Upper lobe of left lung (tissue), 4 donors: ENCODE results near the gene CCDC81.

Experiments
- EP300 ChIP-seq, 4 donors: sonication (generic); formaldehyde crosslinking; IDR thresholded peaks; one replicate each; pipeline ENCODE4 v1.5.1; 2017; ENCODE audit warnings: antibody characterized with exemption in 4 of 4, control low read depth in 2 of 4
- POLR2A ChIP-seq, 4 donors: fragments of 450-650 bp; IDR thresholded peaks; one replicate each; pipeline ENCODE4 v1.5.1; 2016 to 2017; ENCODE audit warnings: antibody characterized with exemption in 4 of 4, mild to moderate bottlenecking in 2 of 4
- POLR2AphosphoS5 ChIP-seq, 2 donors: sonication (generic); formaldehyde crosslinking; IDR thresholded peaks; one replicate each; pipeline ENCODE4 v1.5.1; 2017; ENCODE audit warnings: antibody characterized with exemption in 2 of 2
- TF ChIP-seq, protein P1 (sequence below), 6 experiments: fragments of 450-650 bp in 4 of 6; fragments of 200-600 bp in 2 of 6; sonication (generic) in 2 of 6; IDR thresholded peaks; one replicate each; pipeline ENCODE4 v1.5.1; 2016 to 2019; ENCODE audit warnings: antibody characterized with exemption in 6 of 6

GRCh38 chr11:86415026-86415425 is 40.3 kb downstream of the CCDC81 start:
- no peak for TF ChIP-seq EP300 (IDR thresholded peaks at IDR 0.05)
- TF ChIP-seq, protein P1, sequence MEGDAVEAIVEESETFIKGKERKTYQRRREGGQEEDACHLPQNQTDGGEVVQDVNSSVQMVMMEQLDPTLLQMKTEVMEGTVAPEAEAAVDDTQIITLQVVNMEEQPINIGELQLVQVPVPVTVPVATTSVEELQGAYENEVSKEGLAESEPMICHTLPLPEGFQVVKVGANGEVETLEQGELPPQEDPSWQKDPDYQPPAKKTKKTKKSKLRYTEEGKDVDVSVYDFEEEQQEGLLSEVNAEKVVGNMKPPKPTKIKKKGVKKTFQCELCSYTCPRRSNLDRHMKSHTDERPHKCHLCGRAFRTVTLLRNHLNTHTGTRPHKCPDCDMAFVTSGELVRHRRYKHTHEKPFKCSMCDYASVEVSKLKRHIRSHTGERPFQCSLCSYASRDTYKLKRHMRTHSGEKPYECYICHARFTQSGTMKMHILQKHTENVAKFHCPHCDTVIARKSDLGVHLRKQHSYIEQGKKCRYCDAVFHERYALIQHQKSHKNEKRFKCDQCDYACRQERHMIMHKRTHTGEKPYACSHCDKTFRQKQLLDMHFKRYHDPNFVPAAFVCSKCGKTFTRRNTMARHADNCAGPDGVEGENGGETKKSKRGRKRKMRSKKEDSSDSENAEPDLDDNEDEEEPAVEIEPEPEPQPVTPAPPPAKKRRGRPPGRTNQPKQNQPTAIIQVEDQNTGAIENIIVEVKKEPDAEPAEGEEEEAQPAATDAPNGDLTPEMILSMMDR (IDR thresholded peaks at IDR 0.05) = no peak
- TF ChIP-seq POLR2A (IDR thresholded peaks at IDR 0.05) = no peak
- TF ChIP-seq POLR2AphosphoS5 (IDR thresholded peaks at IDR 0.05) = no peak
